Muscle of leg (tissue), 11 donors: Measurements from ENCODE around the gene SRP68. TPM values are rescaled to one million over a fixed set of nuclear protein-coding genes. Genes with fewer than 3 reads are reported as not detected.

Experiments used
- DNase-seq: peaks from one replicate; pipeline ENCODE4 v3.0.0; 2013
- H3K27ac ChIP-seq: one replicate; pipeline ENCODE4 v1.5.1; 2013; ENCODE audit warnings: mild to moderate bottlenecking, low read length, control low read depth
- H3K27me3 ChIP-seq: one replicate; pipeline ENCODE4 v1.6.1; 2013; ENCODE audit warnings: low read length; ENCODE audit not compliant: control insufficient read depth, insufficient read depth
- H3K36me3 ChIP-seq: one replicate; pipeline ENCODE4 v1.6.1; 2013; ENCODE audit warnings: low read length; ENCODE audit not compliant: control insufficient read depth, insufficient read depth
- H3K4me1 ChIP-seq: one replicate; pipeline ENCODE4 v1.6.1; 2013; ENCODE audit warnings: low read length; ENCODE audit not compliant: control insufficient read depth, insufficient read depth
- H3K4me3 ChIP-seq: one replicate; pipeline ENCODE4 v1.5.1; 2013; ENCODE audit warnings: low read length, control low read depth
- H3K9me3 ChIP-seq: replicated peaks from 2 replicates; pipeline ENCODE4 v1.6.1; 2013; ENCODE audit warnings: low read depth, low read length; ENCODE audit not compliant: control insufficient read depth
- WGBS: methylation state at CpG from one replicate; pipeline ENCODE4 v1.1.5; 2013; ENCODE audit warnings: missing lambda C conversion rate; ENCODE audit not compliant: insufficient coverage; 5-methylcytosine and 5-hydroxymethylcytosine counted together
- polyA plus RNA-seq, 8 donors: library from polyadenylated mRNA; unstranded; fragments of 120-200 nt; gene quantifications; one replicate each; pipeline versions ENCODE4 v1.2.1 to v1.2.3, GENCODE V29; 2013; ENCODE audit warnings: inconsistent platforms in 1 of 8, low replicate concordance in 1 of 8; ENCODE audit not compliant: insufficient read length in 8 of 8, insufficient read depth in 1 of 8
- total RNA-seq: library from RNA; stranded (reverse); fragments of 120-200 nt; gene quantifications from one replicate; pipeline ENCODE4 v1.2.4, GENCODE V29; 2013

The SRP68 gene
- total and polyA plus RNA-seq, 9 donors = 25.0 to 110 (median 92.3) TPM

DNA sequence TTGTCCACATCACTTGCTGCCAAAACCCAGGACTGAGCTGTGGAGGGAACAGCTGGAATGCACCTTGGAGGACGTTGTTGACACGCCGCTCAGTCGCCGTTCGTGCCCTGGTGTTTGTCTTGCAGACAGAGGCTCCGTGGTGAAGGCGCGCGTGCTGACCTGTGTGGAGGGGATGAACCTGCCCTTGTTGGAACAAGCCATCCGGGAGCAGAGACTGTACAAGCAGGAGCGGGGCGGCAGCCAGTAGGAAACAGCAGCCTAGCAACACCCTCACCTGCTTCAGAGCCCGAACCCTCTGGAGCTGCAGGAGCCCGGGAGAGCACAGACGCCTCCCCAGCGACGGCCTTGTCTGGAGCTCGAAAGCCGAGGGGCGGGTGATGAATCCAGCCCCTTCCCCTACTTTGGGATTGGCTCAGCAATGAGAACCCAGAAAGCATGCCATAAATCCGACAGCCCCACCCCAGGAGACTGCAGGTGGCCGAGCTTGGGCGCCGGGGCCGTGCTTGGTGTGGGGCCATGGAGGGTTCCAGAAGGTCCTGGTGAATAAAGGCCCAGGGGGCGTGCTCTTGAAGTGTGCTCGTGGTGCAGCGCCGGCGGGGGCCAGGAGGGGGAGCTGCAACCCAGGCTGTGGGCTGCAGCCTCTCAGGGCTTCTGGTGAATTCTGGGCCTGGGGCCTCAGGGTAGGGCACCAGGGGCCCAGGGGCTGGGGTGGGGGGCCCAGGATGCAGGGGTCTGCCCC is 72.1 kb downstream of the SRP68 start:
- Histone ChIP-seq H3K4me3 (no peak overlapping the region), H3K36me3 (peaks cover 26% of the 10 kb centered on the region), H3K27ac (no peak overlapping the region), H3K27me3 (no peaks in the 10 kb centered on the region), H3K9me3 (no peaks in the 10 kb centered on the region), H3K4me1 (peaks cover 16% of the 10 kb centered on the region)
- no peak for DNase-seq
- 61% methylated on average over 20 of the region's 31 CpGs for WGBS

DNA sequence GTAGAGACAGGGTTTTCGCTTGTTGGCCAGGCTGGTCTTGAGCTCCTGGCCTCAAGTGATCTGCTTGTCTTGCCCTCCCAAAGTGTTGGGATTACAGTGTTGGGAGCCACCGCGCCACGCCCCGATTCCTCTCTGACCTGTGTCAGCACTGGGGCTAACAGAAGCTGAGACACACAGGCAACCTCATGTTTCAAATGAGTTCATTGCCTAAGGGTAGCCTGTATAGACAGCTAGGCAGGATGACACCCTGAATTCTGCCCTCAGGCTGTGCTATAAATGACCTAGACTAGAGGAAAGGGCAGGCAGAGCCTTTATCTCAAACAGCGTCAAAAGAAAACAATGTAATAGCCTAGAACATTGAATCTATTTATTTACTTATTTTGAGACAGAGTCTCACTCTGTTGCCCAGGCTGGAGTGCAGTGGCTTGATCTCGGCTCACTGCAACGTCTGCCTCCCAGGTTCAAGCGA is 74.0 kb downstream of the SRP68 start:
- H3K27ac ChIP-seq = no peak overlapping the region
- peaks cover 7% of the 10 kb centered on the region for H3K4me1 ChIP-seq
- no peaks in the 10 kb centered on the region for H3K9me3 ChIP-seq
- H3K27me3 ChIP-seq = no peaks in the 10 kb centered on the region
- no peak for DNase-seq
- H3K36me3 ChIP-seq = peaks cover 27% of the 10 kb centered on the region
- no peak overlapping the region for H3K4me3 ChIP-seq
- 95% methylated on average over 8 of the region's 9 CpGs for whole genome bisulfite sequencing

DNA sequence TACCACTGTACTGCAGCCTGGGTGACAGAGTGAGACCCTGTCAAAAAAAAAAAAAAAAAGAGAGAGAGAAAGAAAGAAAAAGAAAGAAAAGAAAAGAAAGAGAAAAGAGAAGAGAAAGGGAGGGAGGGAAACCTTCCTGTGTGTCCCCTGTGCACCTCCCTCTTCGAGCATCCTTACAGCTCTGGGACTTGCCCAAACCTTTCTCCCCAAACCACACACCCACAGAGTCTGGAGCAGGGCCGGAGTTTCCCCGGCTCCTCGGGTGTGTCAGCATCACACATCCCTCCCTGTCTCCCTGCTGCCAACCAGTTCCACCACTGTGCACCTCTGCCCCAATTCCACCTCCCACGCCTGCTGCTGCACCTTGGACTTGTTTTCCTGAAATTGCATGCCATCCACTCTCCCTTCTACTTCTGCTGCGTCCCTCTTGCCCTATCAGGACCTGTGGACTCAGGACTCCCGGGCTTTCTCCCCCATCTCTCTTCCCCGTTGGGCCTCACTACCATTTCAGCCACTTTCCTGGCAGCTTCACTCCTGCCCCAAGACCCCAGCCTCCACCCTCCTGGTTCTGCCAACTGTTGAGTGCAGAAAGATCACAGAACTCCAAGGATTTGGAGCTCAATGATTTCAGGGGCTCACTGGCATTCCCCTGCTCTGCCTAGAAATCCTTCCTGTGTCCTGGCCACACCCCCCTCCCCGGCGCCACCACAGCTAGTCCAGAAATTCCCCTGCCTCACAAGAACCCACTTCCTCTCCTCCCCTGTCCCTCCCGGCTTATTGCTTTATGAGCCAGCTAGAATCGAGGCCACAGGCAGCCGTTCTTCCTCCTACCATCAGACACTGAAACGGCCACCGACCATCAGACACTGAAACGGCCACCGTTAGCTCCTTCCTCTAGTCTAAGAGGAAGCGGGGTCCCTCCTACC is 75.4 kb downstream of the SRP68 start:
- H3K27ac ChIP-seq = no peak overlapping the region
- 22% methylated on average over 17 of the region's 18 CpGs for WGBS
- H3K9me3 ChIP-seq = no peaks in the 10 kb centered on the region
- peaks cover 7% of the 10 kb centered on the region for H3K4me1 ChIP-seq
- H3K36me3 ChIP-seq = peaks cover 28% of the 10 kb centered on the region
- H3K27me3 ChIP-seq = no peaks in the 10 kb centered on the region
- DNase-seq = peak; percentile 51
- no peak overlapping the region for H3K4me3 ChIP-seq

DNA sequence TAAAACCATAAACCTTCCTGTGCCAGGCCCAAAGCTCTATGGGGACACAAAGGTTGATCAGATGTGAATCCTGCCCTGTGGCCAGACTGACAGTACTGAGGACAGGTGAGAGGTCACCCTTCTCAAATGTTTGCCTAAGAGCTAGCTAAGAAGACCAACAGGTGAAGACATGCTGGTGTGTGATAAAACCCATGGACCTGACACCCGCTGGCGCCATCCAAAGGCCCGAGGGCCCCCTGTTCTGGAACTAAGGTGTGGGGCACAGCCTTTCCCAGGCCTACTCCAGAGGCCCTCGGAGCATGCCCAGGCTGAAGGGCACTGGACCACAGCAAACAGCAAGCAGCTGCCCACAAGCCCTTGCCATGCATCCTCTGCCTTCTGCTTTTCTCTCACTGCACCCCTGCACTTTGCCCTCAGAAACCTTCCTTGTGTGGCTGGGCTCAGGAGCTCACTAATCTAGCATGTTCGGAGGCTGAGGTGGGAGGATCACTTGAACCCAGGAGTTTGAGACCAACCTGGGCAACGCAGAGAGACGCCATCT is 76.9 kb downstream of the SRP68 start:
- no peak overlapping the region for H3K27ac ChIP-seq
- WGBS = 85% methylated on average over 7 of the region's 7 CpGs
- peaks cover 7% of the 10 kb centered on the region for H3K4me1 ChIP-seq
- no peaks in the 10 kb centered on the region for H3K9me3 ChIP-seq
- peaks cover 24% of the 10 kb centered on the region for H3K36me3 ChIP-seq
- H3K4me3 ChIP-seq = no peak overlapping the region
- DNase-seq = no peak
- H3K27me3 ChIP-seq = no peaks in the 10 kb centered on the region

DNA sequence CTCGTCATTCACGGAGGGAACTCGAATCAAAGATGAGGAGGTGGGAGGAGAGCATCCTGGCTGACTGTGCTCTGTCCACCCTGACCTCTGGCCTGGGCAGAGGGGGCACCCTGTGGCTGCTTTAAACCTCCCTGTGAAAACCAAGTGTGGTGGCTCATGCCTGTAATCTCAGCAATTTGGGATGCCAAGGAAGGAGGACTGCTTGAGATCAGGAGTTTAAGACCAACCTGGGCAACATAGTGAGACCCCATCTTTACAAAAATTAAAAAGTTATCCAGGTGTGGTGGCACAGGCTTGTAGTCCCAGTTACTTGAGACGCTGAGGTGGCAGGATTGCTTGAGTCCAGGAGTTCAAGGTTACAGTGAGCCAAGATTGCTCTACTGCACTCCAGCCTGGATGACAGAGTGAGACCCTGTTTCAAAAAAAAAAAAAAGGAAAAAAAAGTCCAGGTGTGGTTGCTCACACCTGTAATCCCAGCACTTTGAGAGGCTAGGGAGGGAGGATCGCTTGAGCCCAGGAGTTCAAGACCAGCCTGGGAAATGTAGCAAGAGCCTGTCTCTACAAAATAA is 77.4 kb downstream of the SRP68 start:
- H3K27me3 ChIP-seq = no peaks in the 10 kb centered on the region
- H3K4me1 ChIP-seq = peaks cover 7% of the 10 kb centered on the region
- DNase-seq = no peak
- peaks cover 20% of the 10 kb centered on the region for H3K36me3 ChIP-seq
- WGBS = 93% methylated on average over 3 of the region's 5 CpGs
- no peak overlapping the region for H3K27ac ChIP-seq
- H3K9me3 ChIP-seq = no peaks in the 10 kb centered on the region
- no peak overlapping the region for H3K4me3 ChIP-seq

DNA sequence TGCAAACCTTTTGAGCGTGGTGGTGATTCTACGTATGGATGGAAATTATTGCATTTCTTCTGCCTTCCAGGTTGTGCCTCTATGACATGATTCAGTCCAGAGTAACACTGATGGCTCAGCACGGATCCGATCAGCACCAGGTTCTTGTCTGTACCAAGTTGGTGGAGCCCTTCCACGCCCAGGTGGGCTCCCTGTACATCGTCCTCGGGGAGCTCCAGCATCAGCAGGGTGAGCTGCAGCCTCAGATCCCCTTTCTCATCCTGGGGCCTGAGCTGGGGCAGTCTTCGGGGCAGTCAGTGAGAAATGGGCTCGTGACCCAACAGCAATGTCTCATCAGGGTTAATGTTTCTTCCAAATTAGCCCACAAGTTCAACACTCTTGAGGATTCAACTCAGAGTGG is 80.9 kb downstream of the SRP68 start:
- Histone ChIP-seq H3K9me3 (no peaks in the 10 kb centered on the region), H3K4me1 (no peaks in the 10 kb centered on the region), H3K27me3 (no peaks in the 10 kb centered on the region), H3K36me3 (peaks cover 24% of the 10 kb centered on the region), H3K27ac (no peak overlapping the region), H3K4me3 (no peak overlapping the region)
- 94% methylated on average over 8 of the region's 9 CpGs for WGBS
- no peak for DNase-seq

Other genes with a start within 250 kb of the SRP68 start
- 3.4 TPM for gene UNC13D, start 228.1 kb downstream of the SRP68 start, total RNA-seq
- 1 to 10 TPM; 2.9 to 9.2 (median 5.7) TPM for gene UNC13D, start 228.1 kb downstream of the SRP68 start, polyA plus RNA-seq
- 16.0 TPM for gene WBP2, start 217.2 kb downstream of the SRP68 start, total RNA-seq
- gene WBP2, start 217.2 kb downstream of the SRP68 start, polyA plus RNA-seq = 10 to 100 TPM; 47.8 to 64.1 (median 59.4) TPM
- 25.9 TPM for gene TRIM47, start 193.9 kb downstream of the SRP68 start, total RNA-seq
- 10 to 100 TPM; 22.1 to 29.7 (median 25.0) TPM for gene TRIM47, start 193.9 kb downstream of the SRP68 start, polyA plus RNA-seq
- 16.8 TPM for gene TRIM65, start 175.6 kb downstream of the SRP68 start, total RNA-seq
- 10 to 100 TPM; 12.7 to 19.5 (median 15.3) TPM for gene TRIM65, start 175.6 kb downstream of the SRP68 start, polyA plus RNA-seq
- 28.2 TPM for gene MRPL38, start 167.6 kb downstream of the SRP68 start, total RNA-seq
- 10 to 100 TPM; 58.5 to 81.4 (median 71.8) TPM for gene MRPL38, start 167.6 kb downstream of the SRP68 start, polyA plus RNA-seq
- 8.1 TPM for gene FBF1, start 131.5 kb downstream of the SRP68 start, total RNA-seq
- gene FBF1, start 131.5 kb downstream of the SRP68 start, polyA plus RNA-seq = 1 to 10 TPM; 5.1 to 9.1 (median 7.0) TPM
- gene ACOX1, start 93.4 kb downstream of the SRP68 start, total RNA-seq = 23.2 TPM
- gene ACOX1, start 93.4 kb downstream of the SRP68 start, polyA plus RNA-seq = 10 to 100 TPM; 14.6 to 21.1 (median 18.4) TPM
- 12.5 TPM for gene TEN1, start 93.3 kb downstream of the SRP68 start, total RNA-seq
- gene TEN1, start 93.3 kb downstream of the SRP68 start, polyA plus RNA-seq = 10 to 100 TPM in 5 of 8 donors, 1 to 10 TPM in 3; 8.8 to 19.5 (median 12.1) TPM
- gene CDK3, start 71.7 kb downstream of the SRP68 start, total RNA-seq = 7.7 TPM
- 1 to 10 TPM; 3.6 to 8.6 (median 6.7) TPM for gene CDK3, start 71.7 kb downstream of the SRP68 start, polyA plus RNA-seq
- not detected for gene EVPL, start 45.2 kb downstream of the SRP68 start, total RNA-seq
- gene EVPL, start 45.2 kb downstream of the SRP68 start, polyA plus RNA-seq = 10 to 100 TPM in 1 of 8 donors, 1 to 10 TPM in 2, under 1 TPM in 5; 0.03 to 12.9 (median 0.45) TPM
- gene GALR2, start 2.3 kb upstream of the SRP68 start, total RNA-seq = not detected
- gene GALR2, start 2.3 kb upstream of the SRP68 start, polyA plus RNA-seq = under 1 TPM in 1 of 8 donors, not detected in 7; 0.16 TPM
- 0.04 TPM for gene ZACN, start 6.7 kb upstream of the SRP68 start, total RNA-seq
- 10 to 100 TPM; 11.2 to 18.9 (median 15.3) TPM for gene ZACN, start 6.7 kb upstream of the SRP68 start, polyA plus RNA-seq
- gene EXOC7, start 31.3 kb upstream of the SRP68 start, total RNA-seq = 87.6 TPM
- gene EXOC7, start 31.3 kb upstream of the SRP68 start, polyA plus RNA-seq = 10 to 100 TPM; 62.3 to 87.7 (median 76.3) TPM
- 0.09 TPM for gene FOXJ1, start 68.7 kb upstream of the SRP68 start, total RNA-seq
- gene FOXJ1, start 68.7 kb upstream of the SRP68 start, polyA plus RNA-seq = 1 to 10 TPM in 1 of 8 donors, under 1 TPM in 7; 0.05 to 1.1 (median 0.13) TPM
- gene RNF157, start 168.0 kb upstream of the SRP68 start, total RNA-seq = 5.5 TPM
- gene RNF157, start 168.0 kb upstream of the SRP68 start, polyA plus RNA-seq = 10 to 100 TPM in 5 of 8 donors, 1 to 10 TPM in 3; 6.4 to 11.1 (median 10.1) TPM
- 10.8 TPM for gene UBALD2, start 192.8 kb upstream of the SRP68 start, total RNA-seq
- gene UBALD2, start 192.8 kb upstream of the SRP68 start, polyA plus RNA-seq = 10 to 100 TPM; 13.2 to 27.3 (median 18.4) TPM
- 2.1 TPM for gene QRICH2, start 235.8 kb upstream of the SRP68 start, total RNA-seq
- gene QRICH2, start 235.8 kb upstream of the SRP68 start, polyA plus RNA-seq = 1 to 10 TPM; 3.0 to 4.7 (median 3.9) TPM